CD14-positive monocyte (primary cell): Measurements from ENCODE around the gene SLC20A1. TPM values are rescaled to one million over a fixed set of nuclear protein-coding genes. Genes with fewer than 3 reads are reported as not detected.
A peak's percentile ranks its signal among the peaks of the same experiment; 100 is the strongest.

Source experiments
- DNase-seq, 3 donors: peaks; one replicate each; pipeline ENCODE4 v3.0.0-alpha.2; 2011 to 2022
- H2AFZ ChIP-seq: 2 replicates; pipeline ENCODE4 v1.6.0; 2012; ENCODE audit warnings: mild to moderate bottlenecking, low read depth, low read length, inconsistent platforms; ENCODE audit not compliant: insufficient read depth, poor library complexity, severe bottlenecking
- H3K27ac ChIP-seq, 2 donors: 1 replicate in 1 of 2; 2 replicates in 1 of 2; pipeline ENCODE4 v1.5.1; 2012 to 2013; ENCODE audit warnings: low read length in 2 of 2, control low read depth in 1 of 2, inconsistent platforms in 1 of 2, low read depth in 1 of 2, mild to moderate bottlenecking in 1 of 2
- H3K27me3 ChIP-seq, 2 donors: one replicate each; pipeline versions ENCODE4 v1.6.0 to v1.6.1; 2011 to 2013; ENCODE audit warnings: low read length in 2 of 2; ENCODE audit not compliant: control insufficient read depth in 2 of 2, insufficient read depth in 2 of 2
- H3K36me3 ChIP-seq, 2 donors: replicated peaks in 1 of 2; 1 replicate in 1 of 2; 2 replicates in 1 of 2; pipeline versions ENCODE4 v1.5.1 to v1.6.1; 2012 to 2013; ENCODE audit warnings: low read length in 2 of 2, control low read depth in 1 of 2, inconsistent platforms in 1 of 2, mild to moderate bottlenecking in 1 of 2; ENCODE audit not compliant: insufficient read depth in 2 of 2, control insufficient read depth in 1 of 2
- H3K4me1 ChIP-seq, 2 donors: 1 replicate in 1 of 2; 2 replicates in 1 of 2; pipeline versions ENCODE4 v1.5.1 to v1.6.1; 2012 to 2013; ENCODE audit warnings: low read length in 2 of 2, control low read depth in 1 of 2, inconsistent platforms in 1 of 2, mild to moderate bottlenecking in 1 of 2, moderate library complexity in 1 of 2; ENCODE audit not compliant: insufficient read depth in 2 of 2, control insufficient read depth in 1 of 2
- H3K4me2 ChIP-seq: replicated peaks from 2 replicates; pipeline ENCODE3; 2012; ENCODE audit warnings: low read length, moderate library complexity, mild to moderate bottlenecking; ENCODE audit not compliant: poor library complexity, severe bottlenecking; ENCODE audit errors: extremely low read depth
- H3K4me3 ChIP-seq, 3 experiments: fragments of 200-600 bp in 1 of 3; sonication (generic) in 1 of 3; replicated peaks in 1 of 3; 1 replicate in 2 of 3; 2 replicates in 1 of 3; pipeline ENCODE4 v1.5.1; 2011 to 2013; ENCODE audit warnings: low read length in 3 of 3, mild to moderate bottlenecking in 3 of 3, control low read depth in 2 of 3, low read depth in 2 of 3, inconsistent platforms in 1 of 3, moderate library complexity in 1 of 3
- H3K79me2 ChIP-seq: 2 replicates; pipeline ENCODE4 v1.6.0; 2012; ENCODE audit warnings: mild to moderate bottlenecking, control low read depth, inconsistent platforms, low read length, moderate library complexity; ENCODE audit not compliant: insufficient read depth
- H3K9ac ChIP-seq: 2 replicates; pipeline ENCODE4 v1.6.0; 2017; ENCODE audit warnings: low read length, mild to moderate bottlenecking; ENCODE audit not compliant: insufficient read depth, poor library complexity, severe bottlenecking
- H3K9me3 ChIP-seq, 2 donors: replicated peaks in 1 of 2; 1 replicate in 1 of 2; 2 replicates in 1 of 2; pipeline versions ENCODE4 v1.5.1 to v1.6.1; 2012 to 2013; ENCODE audit warnings: low read length in 2 of 2, control low read depth in 1 of 2; ENCODE audit not compliant: control insufficient read depth in 1 of 2, insufficient read depth in 1 of 2
- H4K20me1 ChIP-seq: 2 replicates; pipeline ENCODE4 v1.6.0; 2012; ENCODE audit warnings: mild to moderate bottlenecking, low read length, control low read depth, moderate library complexity; ENCODE audit not compliant: insufficient read depth
- H3K27ac Mint-ChIP-seq, 7 donors: one replicate each; pipeline ENCODE4 v1.8.0; 2020; ENCODE audit warnings: mild to moderate bottlenecking in 7 of 7, mixed read lengths in 7 of 7, moderate library complexity in 6 of 7, inconsistent platforms in 2 of 7
- H3K27me3 Mint-ChIP-seq, 3 donors: one replicate each; pipeline ENCODE4 v1.8.0; 2021 to 2022; ENCODE audit warnings: low read depth in 3 of 3, mild to moderate bottlenecking in 3 of 3, mixed read lengths in 3 of 3, moderate library complexity in 3 of 3, inconsistent platforms in 1 of 3
- H3K36me3 Mint-ChIP-seq, 2 donors: one replicate each; pipeline ENCODE4 v1.8.0; 2020; ENCODE audit warnings: mixed read lengths in 2 of 2, inconsistent platforms in 1 of 2, mild to moderate bottlenecking in 1 of 2
- H3K4me1 Mint-ChIP-seq: one replicate; pipeline ENCODE4 v1.8.0; 2020; ENCODE audit warnings: mild to moderate bottlenecking, mixed read lengths
- H3K4me3 Mint-ChIP-seq, 2 donors: one replicate each; pipeline ENCODE4 v1.8.0; 2020; ENCODE audit warnings: mild to moderate bottlenecking in 2 of 2, mixed read lengths in 2 of 2, moderate library complexity in 1 of 2
- H3K9me3 Mint-ChIP-seq, 7 donors: one replicate each; pipeline ENCODE4 v1.8.0; 2020 to 2022; ENCODE audit warnings: mixed read lengths in 7 of 7, mild to moderate bottlenecking in 6 of 7, moderate library complexity in 6 of 7, inconsistent platforms in 2 of 7
- WGBS: methylation state at CpG from one replicate; pipeline ENCODE4 v1.1.5; 2013; ENCODE audit warnings: missing lambda C conversion rate; ENCODE audit not compliant: insufficient coverage; 5-methylcytosine and 5-hydroxymethylcytosine counted together
- intact Hi-C, 2 donors: fragments of 100-400 bp; cut with micrococcal nuclease; formaldehyde crosslinking; loops; one replicate each; pipeline versions ENCODE4 v1.15.0 to v1.15.1; 2023
- polyA plus RNA-seq, 3 donors: library from polyadenylated mRNA; depleted of rRNA in 1 of 3; unstranded in 2 of 3; stranded (reverse) in 1 of 3; fragments of 300-500 nt in 2 of 3; fragments of >200 nt in 1 of 3; fragmentation: Illumina TruSeq in 2 of 3; gene quantifications; 1 replicate in 2 of 3; 2 replicates in 1 of 3; pipeline ENCODE4 v1.2.3, GENCODE V29; 2012 to 2021
- TF ChIP-seq, protein P1 (sequence below): fragments of 200-600 bp; IDR thresholded peaks from one replicate; pipeline ENCODE4 v1.8.0; 2022; ENCODE audit warnings: antibody characterized with exemption, mild to moderate bottlenecking

The SLC20A1 gene
- polyA plus RNA-seq, 3 donors, result 16.1 to 112 (median 36.3) TPM

GRCh38 chr2:112662704-112663103, 17.0 kb downstream of the SLC20A1 start:
- Mint-ChIP-seq H3K9me3 (no peaks in the 10 kb centered on the region), H3K27me3 (no peaks in the 10 kb centered on the region), H3K4me1 (peaks cover 38% of the 10 kb centered on the region), H3K4me3 (no peak overlapping the region), H3K36me3 (peaks cover 80 to 88% of the 10 kb centered on the region in 2 donors), H3K27ac (peak overlapping the region in 6 of 7 donors; percentile 20 to 77 (median 39))
- DNase-seq, result no peak
- intact Hi-C loops, result no loop called here
- H4K20me1 ChIP-seq, result peaks cover 71% of the 10 kb centered on the region
- H3K4me2 ChIP-seq, result no peak overlapping the region
- WGBS, result no CpG with 5 or more reads among the region's 3 CpGs
- H3K4me1 ChIP-seq, result peaks cover 0 to 7% of the 10 kb centered on the region in 2 donors
- TF ChIP-seq, protein P1, sequence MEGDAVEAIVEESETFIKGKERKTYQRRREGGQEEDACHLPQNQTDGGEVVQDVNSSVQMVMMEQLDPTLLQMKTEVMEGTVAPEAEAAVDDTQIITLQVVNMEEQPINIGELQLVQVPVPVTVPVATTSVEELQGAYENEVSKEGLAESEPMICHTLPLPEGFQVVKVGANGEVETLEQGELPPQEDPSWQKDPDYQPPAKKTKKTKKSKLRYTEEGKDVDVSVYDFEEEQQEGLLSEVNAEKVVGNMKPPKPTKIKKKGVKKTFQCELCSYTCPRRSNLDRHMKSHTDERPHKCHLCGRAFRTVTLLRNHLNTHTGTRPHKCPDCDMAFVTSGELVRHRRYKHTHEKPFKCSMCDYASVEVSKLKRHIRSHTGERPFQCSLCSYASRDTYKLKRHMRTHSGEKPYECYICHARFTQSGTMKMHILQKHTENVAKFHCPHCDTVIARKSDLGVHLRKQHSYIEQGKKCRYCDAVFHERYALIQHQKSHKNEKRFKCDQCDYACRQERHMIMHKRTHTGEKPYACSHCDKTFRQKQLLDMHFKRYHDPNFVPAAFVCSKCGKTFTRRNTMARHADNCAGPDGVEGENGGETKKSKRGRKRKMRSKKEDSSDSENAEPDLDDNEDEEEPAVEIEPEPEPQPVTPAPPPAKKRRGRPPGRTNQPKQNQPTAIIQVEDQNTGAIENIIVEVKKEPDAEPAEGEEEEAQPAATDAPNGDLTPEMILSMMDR, result no peak
- H2AFZ ChIP-seq, result no peak overlapping the region
- peaks cover 17% of the 10 kb centered on the region for H3K79me2 ChIP-seq
- no peak overlapping the region for H3K9ac ChIP-seq
- peaks cover 68 to 81% of the 10 kb centered on the region in 2 donors for H3K36me3 ChIP-seq
- H3K27me3 ChIP-seq, result no peaks in the 10 kb centered on the region
- H3K4me3 ChIP-seq, result no peak overlapping the region
- no peaks in the 10 kb centered on the region for H3K9me3 ChIP-seq
- peak overlapping the region in 1 of 2 donors; percentile 62 for H3K27ac ChIP-seq

DNA sequence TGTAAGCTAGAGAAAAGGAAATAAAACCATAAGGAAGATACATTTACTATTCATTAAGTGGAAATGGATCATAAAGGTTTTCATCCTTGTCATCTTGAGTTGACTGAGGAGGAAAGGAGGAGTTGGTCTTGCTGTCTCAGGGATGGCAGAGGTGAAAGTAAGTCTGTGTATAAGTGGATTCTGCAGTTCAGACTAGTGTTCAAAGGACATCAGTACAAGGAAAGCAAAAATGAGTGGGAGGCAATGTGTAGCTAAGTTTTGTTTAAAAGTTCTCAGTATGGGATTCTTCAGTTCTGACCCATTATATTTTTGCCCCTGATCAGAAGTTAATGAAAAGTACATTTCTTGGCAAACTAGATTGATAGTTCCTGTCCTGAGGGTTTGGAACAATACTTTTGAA, 18.9 kb downstream of the SLC20A1 start:
- Histone ChIP-seq H4K20me1 (peaks cover 51% of the 10 kb centered on the region), H3K9me3 (no peaks in the 10 kb centered on the region), H2AFZ (no peak overlapping the region), H3K4me2 (no peak overlapping the region), H3K4me3 (no peak overlapping the region), H3K79me2 (peaks cover 8% of the 10 kb centered on the region), H3K9ac (no peak overlapping the region), H3K4me1 (no peaks in the 10 kb centered on the region), H3K27ac (no peak overlapping the region), H3K36me3 (peaks cover 48 to 61% of the 10 kb centered on the region in 2 donors), H3K27me3 (no peaks in the 10 kb centered on the region)
- no peaks in the 10 kb centered on the region for H3K9me3 Mint-ChIP-seq
- peaks cover 64 to 74% of the 10 kb centered on the region in 2 donors for H3K36me3 Mint-ChIP-seq
- H3K27ac Mint-ChIP-seq, result peak overlapping the region in 2 of 7 donors; percentile 12 to 74
- intact Hi-C loops, result no loop called here
- DNase-seq, result no peak
- no peak overlapping the region for H3K4me3 Mint-ChIP-seq
- H3K27me3 Mint-ChIP-seq, result no peaks in the 10 kb centered on the region
- TF ChIP-seq, protein P1, result no peak
- H3K4me1 Mint-ChIP-seq, result peaks cover 28% of the 10 kb centered on the region
